GM12878 (cell line): ENCODE measurements around the gene MRC2. TPM values are rescaled to one million over a fixed set of nuclear protein-coding genes. Genes with fewer than 3 reads are reported as not detected.

Source experiments
- ATAC-seq: fragments of 200-7000 bp; cut with Tn5 transposase; 3 replicates; pipeline ENCODE4 v1.9.1; 2020; ENCODE audit warnings: mild to moderate bottlenecking, moderate library complexity
- BruUV-seq: library from RNA; stranded (reverse); fragments of 400-500 nt; replicated peaks from 2 replicates; lab custom pipeline; 2021; lab: Mats Ljungman, UMichigan
- CTCF ChIA-PET: fragments of 300-600 bp; sonication (Branson Sonifier 250); formaldehyde crosslinking; extraction: SDS; loops from one replicate; lab custom pipeline; 2021; ENCODE audit warnings: inconsistent platforms; lab: Yijun Ruan, JAX
- POLR2A ChIA-PET: fragments of 350-600 bp; formaldehyde crosslinking; extraction: SDS; loops from one replicate; lab custom pipeline; 2021; ENCODE audit warnings: inconsistent platforms; lab: Charles Lee
- RAD21 ChIA-PET: fragments of 300-600 bp; sonication (Branson Sonifier 250); formaldehyde crosslinking; loops from one replicate; lab custom pipeline; 2023; ENCODE audit warnings: antibody characterized with exemption; ENCODE audit not compliant: unreplicated experiment; lab: Charles Lee
- SMC1A ChIA-PET: fragments of 300-600 bp; sonication (Branson Sonifier 250); formaldehyde crosslinking; loops from one replicate; lab custom pipeline; 2023; ENCODE audit not compliant: unreplicated experiment, uncharacterized antibody; lab: Charles Lee
- DNase-seq: peaks from one replicate; pipeline ENCODE4 v3.0.0-alpha.2; 2011; ENCODE audit warnings: low read depth, low spot score
- FAIRE-seq: peaks from 3 replicates; lab custom pipeline; 2011; peaks lifted over from hg19 to GRCh38; lab: Jason Lieb, UNC
- H2AFZ ChIP-seq: 2 replicates; pipeline ENCODE4 v1.6.0; 2011; ENCODE audit warnings: low read depth, low read length, control low read depth; ENCODE audit not compliant: control insufficient read depth
- H3K27ac ChIP-seq: 2 replicates; pipeline ENCODE4 v1.5.1; 2011; ENCODE audit warnings: control low read depth; ENCODE audit not compliant: control insufficient read depth, insufficient read depth
- H3K27me3 ChIP-seq, 2 experiments: replicated peaks in 1 of 2; 2 replicates each; pipeline versions ENCODE4 v1.6.0 to v1.6.1; 2011; ENCODE audit warnings: low read length in 1 of 2; ENCODE audit not compliant: control insufficient read depth in 2 of 2, insufficient read depth in 2 of 2
- H3K36me3 ChIP-seq, 2 experiments: 2 replicates each; pipeline ENCODE4 v1.5.1; 2011; ENCODE audit warnings: low read length in 1 of 2; ENCODE audit not compliant: control insufficient read depth in 2 of 2, insufficient read depth in 2 of 2
- H3K4me1 ChIP-seq: 2 replicates; pipeline ENCODE4 v1.6.1; 2011; ENCODE audit warnings: mild to moderate bottlenecking, low read length, moderate library complexity, mixed read lengths; ENCODE audit not compliant: control insufficient read depth, insufficient read depth
- H3K4me2 ChIP-seq: 2 replicates; pipeline ENCODE4 v1.6.0; 2011; ENCODE audit warnings: control low read depth; ENCODE audit not compliant: control insufficient read depth, insufficient read depth
- H3K4me3 ChIP-seq: fragments of 200-600 bp; sonication (generic); 2 replicates; pipeline ENCODE4 v1.5.1; 2016
- H3K79me2 ChIP-seq: 2 replicates; pipeline ENCODE4 v1.6.0; 2011; ENCODE audit warnings: low read length; ENCODE audit not compliant: control insufficient read depth, insufficient read depth
- H3K9ac ChIP-seq: 2 replicates; pipeline ENCODE4 v1.8.0; 2011; ENCODE audit warnings: low read length, control low read depth, mixed read lengths; ENCODE audit not compliant: control insufficient read depth, insufficient read depth
- H3K9me3 ChIP-seq: replicated peaks from 3 replicates; pipeline ENCODE4 v1.5.1; 2011; ENCODE audit warnings: mild to moderate bottlenecking, low read length; ENCODE audit not compliant: control insufficient read depth, insufficient read depth
- H4K20me1 ChIP-seq: 2 replicates; pipeline ENCODE4 v1.6.0; 2011; ENCODE audit not compliant: control insufficient read depth, insufficient read depth
- ASH2L ChIP-seq: fragments of 300-600, 200-600 bp; sonication (generic); IDR thresholded peaks from 2 replicates; pipeline ENCODE4 v1.6.1; 2017; ENCODE audit warnings: low read depth, mild to moderate bottlenecking, borderline replicate concordance
- CHD1 ChIP-seq: IDR thresholded peaks from 2 replicates; pipeline ENCODE4 v1.6.1; 2012; ENCODE audit warnings: low read depth, low read length, improper control_type of control experiment
- CREB1 ChIP-seq: IDR thresholded peaks from 2 replicates; pipeline ENCODE4 v1.6.1; 2012; ENCODE audit warnings: low read depth, mild to moderate bottlenecking, inconsistent platforms
- KAT2A ChIP-seq: conservative IDR thresholded peaks from 2 replicates; pipeline ENCODE4 v1.6.1; 2011; ENCODE audit warnings: low read depth, low read length; ENCODE audit not compliant: control insufficient read depth
- MEF2B ChIP-seq: fragments of 450-650 bp; IDR thresholded peaks from 2 replicates; pipeline ENCODE4 v1.6.1; 2018; ENCODE audit warnings: mild to moderate bottlenecking, moderate library complexity; ENCODE audit not compliant: partially characterized antibody, poor library complexity, severe bottlenecking
- MYB ChIP-seq: fragments of 150-350 bp; IDR thresholded peaks from 2 replicates; pipeline ENCODE4 v1.6.1; 2014; ENCODE audit warnings: mild to moderate bottlenecking, low read depth, low read length, borderline replicate concordance
- NFYA ChIP-seq: IDR thresholded peaks from 2 replicates; pipeline ENCODE4 v1.6.1; 2011; ENCODE audit warnings: low read depth, mild to moderate bottlenecking, low read length, improper control_type of control experiment, borderline replicate concordance
- NKRF ChIP-seq: fragments of 450-650 bp; conservative IDR thresholded peaks from 2 replicates; pipeline ENCODE4 v1.6.1; 2017; ENCODE audit warnings: mild to moderate bottlenecking, moderate library complexity
- RUNX3 ChIP-seq: IDR thresholded peaks from 2 replicates; pipeline ENCODE4 v1.6.1; 2012; ENCODE audit warnings: low read length, inconsistent platforms
- SMARCA5 ChIP-seq: fragments of 450-650 bp; IDR thresholded peaks from 2 replicates; pipeline ENCODE4 v1.6.1; 2017; ENCODE audit warnings: mild to moderate bottlenecking
- SREBF1 ChIP-seq: IDR thresholded peaks from 2 replicates; pipeline ENCODE4 v1.6.1; 2012; ENCODE audit warnings: mild to moderate bottlenecking, low read length
- TARDBP ChIP-seq: IDR thresholded peaks from 2 replicates; pipeline ENCODE4 v1.6.1; 2016; ENCODE audit warnings: borderline replicate concordance
- ZBED1 ChIP-seq: IDR thresholded peaks from 2 replicates; pipeline ENCODE4 v1.6.1; 2016; ENCODE audit warnings: borderline replicate concordance
- ZNF217 ChIP-seq: fragments of 450-650 bp; IDR thresholded peaks from 2 replicates; pipeline ENCODE4 v1.6.1; 2017; ENCODE audit warnings: antibody characterized with exemption, mild to moderate bottlenecking
- WGBS: methylation state at CpG from one replicate; pipeline ENCODE4 v1.1.6; 2016; ENCODE audit warnings: low lambda C conversion rate; ENCODE audit not compliant: insufficient replicate concordance, insufficient coverage; ENCODE audit errors: missing lambda C conversion rate; 5-methylcytosine and 5-hydroxymethylcytosine counted together
- in situ Hi-C: fragments of 300-500 bp; cut with MboI; formaldehyde crosslinking; loops from 9 replicates; pipeline ENCODE4 v1.14.3; 2018; ENCODE audit warnings: mixed read lengths
- intact Hi-C: fragments of 100-400 bp; cut with micrococcal nuclease; formaldehyde crosslinking; loops from one replicate; pipeline ENCODE4 v1.14.2; 2022; ENCODE audit not compliant: unreplicated experiment
- polyA plus RNA-seq, 11 experiments: library from polyadenylated mRNA; depleted of rRNA in 4 of 11; unstranded in 6 of 11; stranded (reverse) in 5 of 11; fragments of >200 nt; fragmentation: Nextera tagmentation in 4 of 11; fragmentation: Illumina TruSeq in 1 of 11; extraction: Ambion mirVana in 4 of 11; extraction: Trizol in 1 of 11; gene quantifications; 1 replicate in 1 of 11; 2 replicates in 10 of 11; pipeline versions ENCODE4 v1.2.1 to v1.2.3, GENCODE V29; 2011 to 2016; ENCODE audit warnings: inconsistent platforms in 2 of 11, missing spikeins in 2 of 11, low read depth in 1 of 11
- total RNA-seq, 4 experiments: library from RNA; depleted of rRNA in 3 of 4; stranded (reverse); fragments of >200 nt in 3 of 4; fragmentation: Illumina TruSeq in 1 of 4; extraction: Trizol in 1 of 4; gene quantifications; 2 replicates each; pipeline versions ENCODE4 v1.2.1 to v1.2.3, GENCODE V29; 2013 to 2021
- TF ChIP-seq, protein P1 (sequence below): fragments of 150-350 bp; IDR thresholded peaks from 2 replicates; pipeline ENCODE4 v1.6.1; 2016; ENCODE audit warnings: low read depth, low read length

The MRC2 gene
- total and polyA plus RNA-seq, 10 of the 15 experiments (the other 5 are each of a cell fraction or from before 2014, with no cell fraction given): 0.04 to 0.96 (median 0.30) TPM; not detected in 1

- 78% methylated on average over 7 of the region's 7 CpGs for WGBS
- Histone ChIP-seq H3K36me3 (no peaks in the 10 kb centered on the region), H3K9ac (no peak overlapping the region), H3K79me2 (no peaks in the 10 kb centered on the region), H3K27me3 (no peaks in the 10 kb centered on the region), H3K4me2 (no peak overlapping the region), H3K4me3 (no peak overlapping the region), H3K9me3 (no peaks in the 10 kb centered on the region), H3K4me1 (peaks cover 16% of the 10 kb centered on the region), H3K27ac (no peak overlapping the region), H4K20me1 (no peaks in the 10 kb centered on the region), H2AFZ (no peak overlapping the region)
- intact Hi-C loops: no loop called here
- CTCF ChIA-PET: no interaction called here
- TF ChIP-seq MEF2B (no peak), SMARCA5 (no peak), ASH2L (no peak), ZBED1 (no peak), MYB (no peak), CREB1 (no peak), RUNX3 (no peak), CHD1 (no peak), KAT2A (no peak), SREBF1 (no peak), TARDBP (no peak), NKRF (no peak), NFYA (no peak), ZNF217 (no peak)
- TF ChIP-seq, protein P1, sequence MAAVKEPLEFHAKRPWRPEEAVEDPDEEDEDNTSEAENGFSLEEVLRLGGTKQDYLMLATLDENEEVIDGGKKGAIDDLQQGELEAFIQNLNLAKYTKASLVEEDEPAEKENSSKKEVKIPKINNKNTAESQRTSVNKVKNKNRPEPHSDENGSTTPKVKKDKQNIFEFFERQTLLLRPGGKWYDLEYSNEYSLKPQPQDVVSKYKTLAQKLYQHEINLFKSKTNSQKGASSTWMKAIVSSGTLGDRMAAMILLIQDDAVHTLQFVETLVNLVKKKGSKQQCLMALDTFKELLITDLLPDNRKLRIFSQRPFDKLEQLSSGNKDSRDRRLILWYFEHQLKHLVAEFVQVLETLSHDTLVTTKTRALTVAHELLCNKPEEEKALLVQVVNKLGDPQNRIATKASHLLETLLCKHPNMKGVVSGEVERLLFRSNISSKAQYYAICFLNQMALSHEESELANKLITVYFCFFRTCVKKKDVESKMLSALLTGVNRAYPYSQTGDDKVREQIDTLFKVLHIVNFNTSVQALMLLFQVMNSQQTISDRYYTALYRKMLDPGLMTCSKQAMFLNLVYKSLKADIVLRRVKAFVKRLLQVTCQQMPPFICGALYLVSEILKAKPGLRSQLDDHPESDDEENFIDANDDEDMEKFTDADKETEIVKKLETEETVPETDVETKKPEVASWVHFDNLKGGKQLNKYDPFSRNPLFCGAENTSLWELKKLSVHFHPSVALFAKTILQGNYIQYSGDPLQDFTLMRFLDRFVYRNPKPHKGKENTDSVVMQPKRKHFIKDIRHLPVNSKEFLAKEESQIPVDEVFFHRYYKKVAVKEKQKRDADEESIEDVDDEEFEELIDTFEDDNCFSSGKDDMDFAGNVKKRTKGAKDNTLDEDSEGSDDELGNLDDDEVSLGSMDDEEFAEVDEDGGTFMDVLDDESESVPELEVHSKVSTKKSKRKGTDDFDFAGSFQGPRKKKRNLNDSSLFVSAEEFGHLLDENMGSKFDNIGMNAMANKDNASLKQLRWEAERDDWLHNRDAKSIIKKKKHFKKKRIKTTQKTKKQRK: no peak
- ATAC-seq (no peak), FAIRE-seq (no peak), DNase-seq (no peak)
- in situ Hi-C loops: no loop called here
- no TSS peak for BruUV-seq
- SMC1A ChIA-PET: no interaction called here
- POLR2A ChIA-PET: no interaction called here
- RAD21 ChIA-PET: no interaction called here
These were observed 22.1 kb downstream of the MRC2 start for GRCh38 chr17:62649570-62649969.
